ENCODE results near the gene ADH1B.

GRCh38 chr4:99321241-99322191 is at the start of gene ADH1B:
- TF ChIP-seq, protein P1, sequence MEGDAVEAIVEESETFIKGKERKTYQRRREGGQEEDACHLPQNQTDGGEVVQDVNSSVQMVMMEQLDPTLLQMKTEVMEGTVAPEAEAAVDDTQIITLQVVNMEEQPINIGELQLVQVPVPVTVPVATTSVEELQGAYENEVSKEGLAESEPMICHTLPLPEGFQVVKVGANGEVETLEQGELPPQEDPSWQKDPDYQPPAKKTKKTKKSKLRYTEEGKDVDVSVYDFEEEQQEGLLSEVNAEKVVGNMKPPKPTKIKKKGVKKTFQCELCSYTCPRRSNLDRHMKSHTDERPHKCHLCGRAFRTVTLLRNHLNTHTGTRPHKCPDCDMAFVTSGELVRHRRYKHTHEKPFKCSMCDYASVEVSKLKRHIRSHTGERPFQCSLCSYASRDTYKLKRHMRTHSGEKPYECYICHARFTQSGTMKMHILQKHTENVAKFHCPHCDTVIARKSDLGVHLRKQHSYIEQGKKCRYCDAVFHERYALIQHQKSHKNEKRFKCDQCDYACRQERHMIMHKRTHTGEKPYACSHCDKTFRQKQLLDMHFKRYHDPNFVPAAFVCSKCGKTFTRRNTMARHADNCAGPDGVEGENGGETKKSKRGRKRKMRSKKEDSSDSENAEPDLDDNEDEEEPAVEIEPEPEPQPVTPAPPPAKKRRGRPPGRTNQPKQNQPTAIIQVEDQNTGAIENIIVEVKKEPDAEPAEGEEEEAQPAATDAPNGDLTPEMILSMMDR (IDR thresholded peaks at IDR 0.05): no peak
- no peak for TF ChIP-seq EP300 (IDR thresholded peaks at IDR 0.05)
- peak in 2 of 3 donors; percentile 37 to 54 for TF ChIP-seq POLR2AphosphoS5 (IDR thresholded peaks at IDR 0.05)

All from stomach (tissue), 4 donors.